Uterus (tissue), 2 donors: Measurements from ENCODE around the gene IL10.

Experiments used
- CTCF ChIP-seq, 4 experiments: fragments of 200-600 bp in 2 of 4; fragments of 450-650 bp in 2 of 4; sonication (generic) in 2 of 4; IDR thresholded peaks; one replicate each; pipeline ENCODE4 v1.5.1; 2016 to 2019; ENCODE audit warnings: antibody characterized with exemption in 4 of 4, mild to moderate bottlenecking in 2 of 4, moderate library complexity in 1 of 4
- POLR2A ChIP-seq, 2 donors: fragments of 450-650 bp; IDR thresholded peaks; one replicate each; pipeline ENCODE4 v1.6.1; 2016; ENCODE audit warnings: antibody characterized with exemption in 2 of 2, mild to moderate bottlenecking in 1 of 2, moderate library complexity in 1 of 2

GRCh38 chr1:206739411-206740076, 32.8 kb downstream of the IL10 start:
- TF ChIP-seq CTCF (IDR thresholded peaks at IDR 0.05) (no peak), POLR2A (IDR thresholded peaks at IDR 0.05) (no peak)
